GM10248 (cell line): ENCODE results near the gene TAAR9.

ENCODE experiments used
- CTCF ChIA-PET: fragments of 300-600 bp; sonication (Branson Sonifier 250); formaldehyde crosslinking; extraction: SDS; loops from one replicate; lab custom pipeline; 2021; ENCODE audit warnings: antibody characterized with exemption; lab: Yijun Ruan, JAX
- POLR2A ChIA-PET: fragments of 350-650 bp; sonication (Branson Sonifier 250); formaldehyde crosslinking; extraction: SDS; loops from one replicate; lab custom pipeline; 2020; ENCODE audit warnings: antibody characterized with exemption; lab: Yijun Ruan, JAX
- DNase-seq: peaks from one replicate; pipeline ENCODE4 v3.0.0; 2012; ENCODE audit errors: extremely low spot score
- CTCF ChIP-seq: IDR thresholded peaks from 2 replicates; pipeline ENCODE4 v1.5.1; 2012; ENCODE audit warnings: mild to moderate bottlenecking, low read depth; ENCODE audit errors: extremely low read depth, missing control alignments, control extremely low read depth

The TAAR9 gene

GRCh38 chr6:132494954-132495353 is 43.1 kb upstream of the TAAR9 start:
- no peak for TF ChIP-seq CTCF
- DNase-seq = no peak
- ChIA-PET POLR2A (interaction anchor here (1.4 kb wide), 1 partner anchor 18 kb away, joined by 5 read pairs; the partner anchor contains the start of gene STX7), CTCF (interaction anchor here (1.0 to 5.6 kb wide), 7 partner anchors 11 to 215 kb away, joined by 3 to 66 read pairs (median 6); no protein-coding TSS in a partner anchor)

GRCh38 chr6:132495604-132496079 is 42.4 kb upstream of the TAAR9 start:
- DNase-seq = no peak
- TF ChIP-seq CTCF = no peak
- ChIA-PET CTCF (interaction anchor here (1.3 to 5.6 kb wide), 8 partner anchors 9 to 216 kb away, joined by 3 to 66 read pairs (median 5); no protein-coding TSS in a partner anchor), POLR2A (interaction anchor here (1.3 to 1.4 kb wide), 2 partner anchors 17 to 319 kb away, joined by 3 to 5 read pairs; partner anchors contain the start of genes RPS12 and STX7)

GRCh38 chr6:132496519-132497180 is 41.4 kb upstream of the TAAR9 start:
- CTCF ChIA-PET = interaction anchor here (0.8 to 5.6 kb wide), 9 partner anchors 8 to 272 kb away, joined by 3 to 66 read pairs (median 3); partner anchors contain the start of gene STX7
- no peak for DNase-seq
- no peak for TF ChIP-seq CTCF
- POLR2A ChIA-PET = interaction anchor here (1.3 to 1.4 kb wide), 2 partner anchors 16 to 318 kb away, joined by 3 to 5 read pairs; partner anchors contain the start of genes RPS12 and STX7

- TF ChIP-seq CTCF = no peak
- ChIA-PET POLR2A (no interaction called here), CTCF (no interaction called here)
- DNase-seq = no peak
Measured at GRCh38 chr6:132498638-132499037, 39.4 kb upstream of the TAAR9 start.

- no peak for DNase-seq
- CTCF ChIA-PET = interaction anchor here (0.9 kb wide), 1 partner anchor 11 kb away, joined by 3 read pairs; no protein-coding TSS in a partner anchor
- TF ChIP-seq CTCF = no peak
- POLR2A ChIA-PET = no interaction called here
Measured at GRCh38 chr6:132499757-132500156, 38.3 kb upstream of the TAAR9 start.

- ChIA-PET POLR2A (no interaction called here), CTCF (interaction anchor here (1.0 kb wide), 1 partner anchor 8 kb away, joined by 3 read pairs; no protein-coding TSS in a partner anchor)
- DNase-seq = no peak
- TF ChIP-seq CTCF = no peak
Measured at GRCh38 chr6:132504757-132505156, 33.3 kb upstream of the TAAR9 start.
